GM23338 (cell line): ENCODE measurements around the gene TNFSF9. TPM values are rescaled to one million over a fixed set of nuclear protein-coding genes. Genes with fewer than 3 reads are reported as not detected.
A peak's percentile ranks its signal among the peaks of the same experiment; 100 is the strongest.

ENCODE experiments used
- ATAC-seq: fragments of 200-7000 bp; cut with Tn5 transposase; 3 replicates; pipeline ENCODE4 v1.9.1; 2020
- DNase-seq: peaks from one replicate; pipeline ENCODE4 v3.0.0-alpha.2; 2015; ENCODE audit warnings: low spot score
- H2AFZ ChIP-seq: fragments of 200-600 bp; sonication (generic); 2 replicates; pipeline ENCODE4 v1.8.0; 2016; ENCODE audit warnings: antibody characterized with exemption, mild to moderate bottlenecking, moderate library complexity
- H3F3A ChIP-seq: fragments of 200-600 bp; sonication (generic); replicated peaks from 2 replicates; pipeline ENCODE4 v1.8.0; 2017; ENCODE audit warnings: antibody characterized with exemption, mixed run types, low read depth
- H3K27ac ChIP-seq: fragments of 200-600 bp; sonication (generic); 2 replicates; pipeline ENCODE4 v1.6.1; 2016; ENCODE audit warnings: low read depth
- H3K27me3 ChIP-seq: fragments of 200-600 bp; sonication (generic); 2 replicates; pipeline ENCODE4 v1.8.0; 2016; ENCODE audit warnings: mild to moderate bottlenecking, mixed run types, moderate library complexity; ENCODE audit not compliant: insufficient read depth
- H3K36me3 ChIP-seq: fragments of 200-600 bp; sonication (generic); 2 replicates; pipeline ENCODE4 v1.8.0; 2016; ENCODE audit warnings: mild to moderate bottlenecking; ENCODE audit not compliant: insufficient read depth
- H3K4me1 ChIP-seq: fragments of 200-600 bp; sonication (generic); 2 replicates; pipeline ENCODE4 v1.8.0; 2016; ENCODE audit warnings: mild to moderate bottlenecking, moderate library complexity; ENCODE audit not compliant: insufficient read depth
- H3K4me2 ChIP-seq: fragments of 200-600 bp; sonication (generic); 2 replicates; pipeline ENCODE4 v1.7.1; 2017; ENCODE audit warnings: mixed run types
- H3K4me3 ChIP-seq: fragments of 200-600 bp; sonication (generic); 2 replicates; pipeline ENCODE4 v1.6.1; 2016; ENCODE audit warnings: mixed run types
- H3K79me2 ChIP-seq: fragments of 200-600 bp; sonication (generic); replicated peaks from 2 replicates; pipeline ENCODE4 v1.8.0; 2017; ENCODE audit warnings: mild to moderate bottlenecking; ENCODE audit not compliant: insufficient read depth
- H3K9me2 ChIP-seq: fragments of 200-600 bp; sonication (generic); 2 replicates; pipeline ENCODE4 v1.8.0; 2017; ENCODE audit not compliant: insufficient read depth
- H4K20me1 ChIP-seq: fragments of 200-600 bp; sonication (generic); replicated peaks from 2 replicates; pipeline ENCODE4 v1.8.0; 2017; ENCODE audit warnings: mild to moderate bottlenecking; ENCODE audit not compliant: insufficient read depth
- H3K27ac Mint-ChIP-seq: 2 replicates; pipeline ENCODE4 v1.8.0; 2020; ENCODE audit warnings: inconsistent platforms, mild to moderate bottlenecking, moderate library complexity, mixed read lengths
- H3K27me3 Mint-ChIP-seq: 3 replicates; pipeline ENCODE4 v1.8.0; 2022; ENCODE audit warnings: low read depth, mild to moderate bottlenecking, moderate library complexity, mixed read lengths, inconsistent platforms; ENCODE audit not compliant: insufficient read depth, poor library complexity
- H3K36me3 Mint-ChIP-seq: 3 replicates; pipeline ENCODE4 v1.8.0; 2021; ENCODE audit warnings: low read depth, mild to moderate bottlenecking, inconsistent platforms, moderate library complexity, mixed read lengths
- H3K4me1 Mint-ChIP-seq: 3 replicates; pipeline ENCODE4 v1.8.0; 2020; ENCODE audit warnings: mild to moderate bottlenecking, inconsistent platforms, mixed read lengths
- H3K4me3 Mint-ChIP-seq: 3 replicates; pipeline ENCODE4 v1.8.0; 2021; ENCODE audit warnings: moderate library complexity, mild to moderate bottlenecking, inconsistent platforms, mixed read lengths
- H3K9me3 Mint-ChIP-seq: 3 replicates; pipeline ENCODE4 v1.8.0; 2020; ENCODE audit warnings: moderate library complexity, mild to moderate bottlenecking, inconsistent platforms, mixed read lengths
- CREB1 ChIP-seq: fragments of 250-450 bp; sonication (Bioruptor Pico); IDR thresholded peaks from 2 replicates; pipeline ENCODE4 v1.5.0; 2020; ENCODE audit warnings: low read depth, mild to moderate bottlenecking, moderate library complexity
- EZH2 ChIP-seq: fragments of 200-600 bp; sonication (generic); IDR thresholded peaks from one replicate; pipeline ENCODE4 v1.8.0; 2017; ENCODE audit warnings: antibody characterized with exemption, mild to moderate bottlenecking, low read depth; ENCODE audit not compliant: unreplicated experiment
- JUNB ChIP-seq: IDR thresholded peaks from one replicate; pipeline ENCODE4 v1.6.1; 2016; ENCODE audit warnings: antibody characterized with exemption; ENCODE audit not compliant: unreplicated experiment
- NANOG ChIP-seq: IDR thresholded peaks from 2 replicates; pipeline ENCODE4 v1.6.1; 2016; ENCODE audit warnings: antibody characterized with exemption, borderline replicate concordance
- POLR2AphosphoS5 ChIP-seq: IDR thresholded peaks from 2 replicates; pipeline ENCODE4 v1.6.1; 2016; ENCODE audit warnings: antibody characterized with exemption, low read depth
- STAT1 ChIP-seq: IDR thresholded peaks from one replicate; pipeline ENCODE4 v1.6.1; 2016; ENCODE audit warnings: antibody characterized with exemption; ENCODE audit not compliant: unreplicated experiment
- ZNF114 ChIP-seq: fragments of 250-450 bp; sonication (Bioruptor Pico); IDR thresholded peaks from 2 replicates; pipeline ENCODE4 v1.5.0; 2020; ENCODE audit warnings: mild to moderate bottlenecking, moderate library complexity
- ZNF462 ChIP-seq: fragments of 250-450 bp; sonication (Bioruptor Pico); IDR thresholded peaks from 2 replicates; pipeline ENCODE4 v1.5.0; 2020; ENCODE audit warnings: mild to moderate bottlenecking, moderate library complexity
- polyA plus RNA-seq: library from polyadenylated mRNA; unstranded; fragments of >200 nt; fragmentation: Nextera tagmentation; extraction: Ambion mirVana; gene quantifications from 2 replicates; pipeline ENCODE4 v1.2.1, GENCODE V29; 2016
- total RNA-seq: library from RNA; depleted of rRNA; stranded (reverse); fragments of >200 nt; shearing (Covaris generic); gene quantifications from 2 replicates; pipeline ENCODE4 v1.2.3, GENCODE V29; 2014
- TF ChIP-seq, protein P1 (sequence below): IDR thresholded peaks from one replicate; pipeline ENCODE4 v1.6.1; 2018; ENCODE audit warnings: antibody characterized with exemption; ENCODE audit not compliant: unreplicated experiment
- TF ChIP-seq, protein P2 (sequence below): IDR thresholded peaks from 2 replicates; pipeline ENCODE4 v1.6.1; 2016; ENCODE audit warnings: antibody characterized with exemption

The TNFSF9 gene
- total and polyA plus RNA-seq, 2 experiments from 2014 or later, result 2.6 to 9.1 TPM

DNA sequence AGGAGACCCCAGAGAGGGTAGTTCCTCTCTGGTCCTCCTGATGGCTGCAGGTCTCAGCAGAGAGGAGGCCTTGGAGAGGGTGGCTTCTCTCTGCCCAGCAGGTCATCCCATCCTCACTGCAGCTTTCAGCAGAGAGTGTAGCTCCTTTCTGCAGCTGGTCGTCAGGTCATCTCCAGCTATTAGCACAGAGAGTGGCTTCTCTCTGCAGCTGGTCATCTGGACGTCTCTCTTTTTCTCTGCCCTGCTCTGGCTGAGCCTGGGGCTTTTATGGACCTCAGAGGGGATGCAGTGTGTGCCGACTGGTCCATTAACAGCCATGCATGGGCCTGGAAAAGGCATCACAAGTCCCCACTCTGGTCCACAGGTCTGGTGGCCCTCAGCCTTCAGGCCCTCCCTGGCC lies 20.3 kb downstream of the TNFSF9 start:
- H3K9me3 Mint-ChIP-seq, result peaks cover 58% of the 10 kb centered on the region
- peaks cover 6% of the 10 kb centered on the region for H3K27me3 Mint-ChIP-seq
- TF ChIP-seq ZNF462, result no peak
- no peak for TF ChIP-seq JUNB
- no peak for TF ChIP-seq EZH2
- TF ChIP-seq CREB1 (CRISPR knock-in tag), result no peak
- TF ChIP-seq NANOG, result no peak
- no peak for TF ChIP-seq ZNF114
- TF ChIP-seq, protein P1, sequence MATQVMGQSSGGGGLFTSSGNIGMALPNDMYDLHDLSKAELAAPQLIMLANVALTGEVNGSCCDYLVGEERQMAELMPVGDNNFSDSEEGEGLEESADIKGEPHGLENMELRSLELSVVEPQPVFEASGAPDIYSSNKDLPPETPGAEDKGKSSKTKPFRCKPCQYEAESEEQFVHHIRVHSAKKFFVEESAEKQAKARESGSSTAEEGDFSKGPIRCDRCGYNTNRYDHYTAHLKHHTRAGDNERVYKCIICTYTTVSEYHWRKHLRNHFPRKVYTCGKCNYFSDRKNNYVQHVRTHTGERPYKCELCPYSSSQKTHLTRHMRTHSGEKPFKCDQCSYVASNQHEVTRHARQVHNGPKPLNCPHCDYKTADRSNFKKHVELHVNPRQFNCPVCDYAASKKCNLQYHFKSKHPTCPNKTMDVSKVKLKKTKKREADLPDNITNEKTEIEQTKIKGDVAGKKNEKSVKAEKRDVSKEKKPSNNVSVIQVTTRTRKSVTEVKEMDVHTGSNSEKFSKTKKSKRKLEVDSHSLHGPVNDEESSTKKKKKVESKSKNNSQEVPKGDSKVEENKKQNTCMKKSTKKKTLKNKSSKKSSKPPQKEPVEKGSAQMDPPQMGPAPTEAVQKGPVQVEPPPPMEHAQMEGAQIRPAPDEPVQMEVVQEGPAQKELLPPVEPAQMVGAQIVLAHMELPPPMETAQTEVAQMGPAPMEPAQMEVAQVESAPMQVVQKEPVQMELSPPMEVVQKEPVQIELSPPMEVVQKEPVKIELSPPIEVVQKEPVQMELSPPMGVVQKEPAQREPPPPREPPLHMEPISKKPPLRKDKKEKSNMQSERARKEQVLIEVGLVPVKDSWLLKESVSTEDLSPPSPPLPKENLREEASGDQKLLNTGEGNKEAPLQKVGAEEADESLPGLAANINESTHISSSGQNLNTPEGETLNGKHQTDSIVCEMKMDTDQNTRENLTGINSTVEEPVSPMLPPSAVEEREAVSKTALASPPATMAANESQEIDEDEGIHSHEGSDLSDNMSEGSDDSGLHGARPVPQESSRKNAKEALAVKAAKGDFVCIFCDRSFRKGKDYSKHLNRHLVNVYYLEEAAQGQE, result no peak
- TF ChIP-seq, protein P2, sequence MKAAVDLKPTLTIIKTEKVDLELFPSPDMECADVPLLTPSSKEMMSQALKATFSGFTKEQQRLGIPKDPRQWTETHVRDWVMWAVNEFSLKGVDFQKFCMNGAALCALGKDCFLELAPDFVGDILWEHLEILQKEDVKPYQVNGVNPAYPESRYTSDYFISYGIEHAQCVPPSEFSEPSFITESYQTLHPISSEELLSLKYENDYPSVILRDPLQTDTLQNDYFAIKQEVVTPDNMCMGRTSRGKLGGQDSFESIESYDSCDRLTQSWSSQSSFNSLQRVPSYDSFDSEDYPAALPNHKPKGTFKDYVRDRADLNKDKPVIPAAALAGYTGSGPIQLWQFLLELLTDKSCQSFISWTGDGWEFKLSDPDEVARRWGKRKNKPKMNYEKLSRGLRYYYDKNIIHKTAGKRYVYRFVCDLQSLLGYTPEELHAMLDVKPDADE, result no peak
- TF ChIP-seq POLR2AphosphoS5, result no peak
- no peak for TF ChIP-seq STAT1
- Histone ChIP-seq H3K79me2 (no peaks in the 10 kb centered on the region), H3K4me2 (no peak overlapping the region), H3K4me3 (no peak overlapping the region), H3K4me1 (peaks cover 11% of the 10 kb centered on the region), H3K27me3 (no peaks in the 10 kb centered on the region), H3K27ac (no peak overlapping the region), H3K9me2 (no peaks in the 10 kb centered on the region; the same call in 1 of the 2 replicates), H3F3A (no peaks in the 10 kb centered on the region), H2AFZ (peak overlapping the region; percentile 72; the same call in 1 of the 2 replicates), H4K20me1 (no peaks in the 10 kb centered on the region), H3K36me3 (no peaks in the 10 kb centered on the region)
- DNase-seq (no peak), ATAC-seq (no peak)
- no peaks in the 10 kb centered on the region for H3K4me1 Mint-ChIP-seq
- peaks cover 22% of the 10 kb centered on the region for H3K36me3 Mint-ChIP-seq
- no peak overlapping the region for H3K27ac Mint-ChIP-seq
- no peak overlapping the region for H3K4me3 Mint-ChIP-seq
